Esophagus muscularis mucosa (tissue), 4 donors: ENCODE results near the gene APOC3. TPM values are rescaled to one million over a fixed set of nuclear protein-coding genes. Genes with fewer than 3 reads are reported as not detected.
"Not testable (repeated sequence)": the region's sequence is repeated elsewhere in the genome, so short reads cannot be mapped to it uniquely, and the experiment has no call there.

Experiments used
- DNase-seq: peaks from one replicate; pipeline ENCODE4 v3.0.0-alpha.2; 2017; ENCODE audit errors: extremely low spot score
- H3K27ac ChIP-seq, 4 donors: fragments of 200-600 bp; sonication (generic); replicated peaks in 1 of 4; 1 replicate in 3 of 4; 2 replicates in 1 of 4; pipeline ENCODE4 v1.5.1; 2016 to 2019; ENCODE audit warnings: mild to moderate bottlenecking in 1 of 4
- H3K27me3 ChIP-seq, 4 donors: fragments of 200-600 bp; sonication (generic); one replicate each; pipeline versions ENCODE4 v1.5.1 to v1.6.0; 2016 to 2019
- H3K36me3 ChIP-seq, 4 donors: fragments of 200-600 bp; sonication (generic); one replicate each; pipeline ENCODE4 v1.5.1; 2016 to 2019
- H3K4me1 ChIP-seq, 4 donors: fragments of 200-600 bp; sonication (generic); one replicate each; pipeline ENCODE4 v1.5.1; 2016 to 2019
- H3K4me3 ChIP-seq, 4 donors: fragments of 200-600 bp; sonication (generic); 1 replicate in 2 of 4; 2 replicates in 2 of 4; pipeline ENCODE4 v1.5.1; 2016 to 2019; ENCODE audit warnings: mild to moderate bottlenecking in 4 of 4, moderate library complexity in 1 of 4
- H3K9me3 ChIP-seq, 4 donors: fragments of 200-600 bp; sonication (generic); 1 replicate in 3 of 4; 2 replicates in 1 of 4; pipeline ENCODE4 v1.5.1; 2016 to 2019
- CTCF ChIP-seq, 3 experiments: fragments of 200-600 bp in 2 of 3; fragments of 450-650 bp in 1 of 3; sonication (generic) in 2 of 3; IDR thresholded peaks; one replicate each; pipeline ENCODE4 v1.5.1; 2017 to 2019; ENCODE audit warnings: antibody characterized with exemption in 3 of 3, mild to moderate bottlenecking in 2 of 3, moderate library complexity in 1 of 3
- EP300 ChIP-seq: sonication (generic); formaldehyde crosslinking; IDR thresholded peaks from one replicate; pipeline ENCODE4 v1.6.1; 2017; ENCODE audit warnings: antibody characterized with exemption
- POLR2A ChIP-seq: fragments of 450-650 bp; IDR thresholded peaks from one replicate; pipeline ENCODE4 v1.6.1; 2017; ENCODE audit warnings: antibody characterized with exemption, moderate library complexity, mild to moderate bottlenecking, low read depth
- POLR2AphosphoS5 ChIP-seq, 2 donors: sonication (generic); formaldehyde crosslinking; IDR thresholded peaks; one replicate each; pipeline ENCODE4 v1.6.1; 2017; ENCODE audit warnings: antibody characterized with exemption in 2 of 2
- WGBS: methylation state at CpG from one replicate; pipeline ENCODE4 v1.1.5; 2018; 5-methylcytosine and 5-hydroxymethylcytosine counted together
- intact Hi-C: fragments of 100-400 bp; cut with DNase I; formaldehyde crosslinking; loops from one replicate; pipeline ENCODE4 v1.15.1; 2023
- total RNA-seq, 4 donors: library from RNA; depleted of rRNA; stranded (reverse); fragments of >200 nt; gene quantifications; one replicate each; pipeline versions ENCODE4 v1.1.0 to v1.2.1, GENCODE V29; 2016

Gene APOC3
- total RNA-seq, 4 donors from 2014 or later: not detected

- no peak for TF ChIP-seq POLR2A
- no peak for TF ChIP-seq EP300
- no peak for TF ChIP-seq CTCF (IDR thresholded peaks at IDR 0.05)
- TF ChIP-seq POLR2AphosphoS5 (IDR thresholded peaks at IDR 0.05): no peak
- WGBS: 90% methylated on average over 7 of the region's 7 CpGs
- H3K9me3 ChIP-seq: no peaks in the 10 kb centered on the region
- H3K4me1 ChIP-seq: peaks cover 21 to 23% (median 22%) of the 10 kb centered on the region in 4 donors
- H3K4me3 ChIP-seq: no peak overlapping the region
- no peak for DNase-seq
- intact Hi-C loops: no loop called here
- H3K36me3 ChIP-seq: no peaks in the 10 kb centered on the region
- H3K27ac ChIP-seq: no peak overlapping the region
- H3K27me3 ChIP-seq: no peaks in the 10 kb centered on the region
Observed at GRCh38 chr11:116831790-116832349, 2.2 kb downstream of the APOC3 start.

GRCh38 chr11:116832350-116833290, 2.9 kb downstream of the APOC3 start:
- Histone ChIP-seq H3K27ac (no peak overlapping the region), H3K36me3 (no peaks in the 10 kb centered on the region), H3K9me3 (no peaks in the 10 kb centered on the region), H3K4me3 (no peak overlapping the region), H3K4me1 (peaks cover 27 to 31% (median 30%) of the 10 kb centered on the region in 4 donors), H3K27me3 (no peaks in the 10 kb centered on the region)
- 85% methylated on average over 8 of the region's 13 CpGs for WGBS
- intact Hi-C loops: no loop called here
- no peak for TF ChIP-seq POLR2A
- no peak for DNase-seq

- no peak for DNase-seq
- TF ChIP-seq CTCF (IDR thresholded peaks at IDR 0.05) (no peak), POLR2AphosphoS5 (IDR thresholded peaks at IDR 0.05) (no peak), EP300 (no peak), POLR2A (no peak)
- WGBS: 89% methylated on average over 10 of the region's 10 CpGs
Observed at GRCh38 chr11:116833491-116833815, 3.7 kb downstream of the APOC3 start.

GRCh38 chr11:116833816-116834534, 4.3 kb downstream of the APOC3 start:
- no peaks in the 10 kb centered on the region for H3K36me3 ChIP-seq
- no peak for DNase-seq
- intact Hi-C loops: loop anchor here (2.0 kb wide), 1 partner anchor 41 kb away; no protein-coding TSS in a partner anchor
- H3K4me1 ChIP-seq: peaks cover 27 to 34% (median 32%) of the 10 kb centered on the region in 4 donors
- H3K27me3 ChIP-seq: no peaks in the 10 kb centered on the region
- 94% methylated on average over 13 of the region's 14 CpGs for WGBS
- TF ChIP-seq POLR2A (no peak), POLR2AphosphoS5 (IDR thresholded peaks at IDR 0.05) (no peak), CTCF (IDR thresholded peaks at IDR 0.05) (no peak), EP300 (no peak)
- no peak overlapping the region for H3K4me3 ChIP-seq
- H3K27ac ChIP-seq: no peak overlapping the region
- H3K9me3 ChIP-seq: no peaks in the 10 kb centered on the region

More at GRCh38 chr11:116833491-116833815, 3.7 kb downstream of the APOC3 start:
- Histone ChIP-seq H3K4me1 (peaks cover 27 to 34% (median 32%) of the 10 kb centered on the region in 4 donors), H3K27me3 (no peaks in the 10 kb centered on the region), H3K4me3 (no peak overlapping the region), H3K27ac (no peak overlapping the region), H3K36me3 (no peaks in the 10 kb centered on the region), H3K9me3 (no peaks in the 10 kb centered on the region)
- intact Hi-C loops: no loop called here

- H3K9me3 ChIP-seq, DNase-seq, H3K27me3 ChIP-seq, H3K36me3 ChIP-seq: not testable (repeated sequence)
- WGBS: 90% methylated on average over 10 of the region's 13 CpGs
- intact Hi-C loops: loop anchor here (2.0 kb wide), 1 partner anchor 42 kb away; no protein-coding TSS in a partner anchor
- Histone ChIP-seq H3K27ac (peak overlapping the region; percentile 73 to 88 (median 86)), H3K4me1 (peaks cover 27 to 34% (median 32%) of the 10 kb centered on the region in 4 donors), H3K4me3 (peak overlapping the region in 2 of 4 donors; percentile 45 to 50)
Observed at GRCh38 chr11:116834535-116835041, 4.9 kb downstream of the APOC3 start.
